HG03159 (cell line): ENCODE measurements around the gene NUCKS1.

Experiments
- ATAC-seq: cut with Tn5 transposase; IDR thresholded peaks from one replicate; pipeline ENCODE4 v1.9.1; 2021; ENCODE audit warnings: mild to moderate bottlenecking, moderate library complexity; ENCODE audit not compliant: unreplicated experiment

The NUCKS1 gene

DNA sequence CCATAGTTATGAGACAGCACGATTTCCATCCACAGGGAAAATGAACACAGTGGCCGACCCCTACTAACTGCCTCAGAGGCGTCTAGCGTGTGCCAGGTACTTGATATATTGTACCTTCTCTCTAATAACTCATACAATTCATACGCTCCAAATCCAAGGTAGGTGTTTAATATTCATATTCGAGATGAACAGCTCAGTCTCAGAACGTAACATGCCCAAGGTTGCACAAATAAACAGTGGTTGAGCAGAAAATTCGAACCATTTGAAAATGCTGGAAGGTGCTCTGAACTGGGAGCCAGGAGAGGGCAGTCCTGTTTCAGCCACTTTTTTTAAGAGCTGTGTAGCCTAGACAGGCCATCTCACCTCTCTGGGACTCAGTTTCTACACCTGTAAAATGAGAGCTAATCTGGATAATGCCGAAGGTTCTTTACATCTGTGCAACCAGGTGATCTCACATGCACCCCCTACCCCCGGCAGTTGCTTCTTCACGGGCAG, 77.5 kb downstream of the NUCKS1 start:
- no peak for ATAC-seq

DNA sequence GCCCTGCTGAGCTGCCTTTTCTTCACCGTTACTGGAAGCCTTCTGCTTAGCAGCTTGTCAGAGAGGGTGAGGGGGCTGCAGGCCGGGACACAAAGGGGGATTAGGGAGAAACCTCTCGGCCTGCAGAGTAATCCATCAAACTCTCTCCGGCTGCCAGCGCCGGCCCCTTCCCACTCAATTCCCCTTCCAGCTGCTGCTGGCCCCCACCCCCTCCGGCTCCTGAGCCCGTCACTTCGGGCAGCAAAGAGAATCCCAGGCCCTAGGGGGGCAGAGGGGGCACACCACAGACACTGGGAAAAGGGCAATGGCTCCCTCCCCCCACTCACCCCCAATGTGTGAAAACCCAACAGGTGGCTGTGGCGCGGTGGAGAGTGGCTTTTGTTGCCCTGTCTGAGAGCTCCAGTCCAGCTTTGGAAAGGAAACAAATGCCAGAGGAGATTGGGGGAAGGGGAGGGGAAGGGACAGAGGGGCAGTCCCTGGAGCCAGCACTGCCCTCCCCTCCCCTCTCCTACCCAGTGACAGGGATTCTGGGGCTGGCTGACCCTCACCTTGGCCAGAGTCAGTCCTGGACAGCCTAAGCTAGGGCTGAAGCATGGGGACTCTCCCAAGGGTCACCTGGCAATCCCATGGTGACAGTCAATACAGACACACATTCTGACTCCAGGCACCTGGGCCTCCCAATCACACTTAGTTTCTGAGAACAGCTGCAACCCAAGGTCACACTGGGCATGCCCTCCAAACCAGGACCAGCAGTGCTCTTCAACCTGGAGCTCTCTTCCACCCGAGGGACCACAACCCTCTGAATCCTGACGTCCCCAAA, 79.2 kb downstream of the NUCKS1 start:
- ATAC-seq, result no peak

DNA sequence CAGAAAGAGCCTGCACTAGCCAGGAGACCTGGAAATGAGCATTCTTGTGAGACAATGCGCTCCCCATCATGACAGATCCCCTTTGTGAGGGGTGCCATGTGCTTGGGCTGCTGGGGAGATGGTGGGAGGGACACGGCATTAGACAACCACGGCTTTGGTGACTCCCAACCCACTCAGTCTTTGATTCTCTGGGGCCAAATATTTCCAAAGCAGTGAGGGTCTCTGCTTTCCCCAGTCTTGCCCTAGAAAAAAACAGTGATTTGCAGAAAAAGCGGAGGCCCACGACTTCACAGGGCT, 79.9 kb downstream of the NUCKS1 start:
- ATAC-seq, result no peak

DNA sequence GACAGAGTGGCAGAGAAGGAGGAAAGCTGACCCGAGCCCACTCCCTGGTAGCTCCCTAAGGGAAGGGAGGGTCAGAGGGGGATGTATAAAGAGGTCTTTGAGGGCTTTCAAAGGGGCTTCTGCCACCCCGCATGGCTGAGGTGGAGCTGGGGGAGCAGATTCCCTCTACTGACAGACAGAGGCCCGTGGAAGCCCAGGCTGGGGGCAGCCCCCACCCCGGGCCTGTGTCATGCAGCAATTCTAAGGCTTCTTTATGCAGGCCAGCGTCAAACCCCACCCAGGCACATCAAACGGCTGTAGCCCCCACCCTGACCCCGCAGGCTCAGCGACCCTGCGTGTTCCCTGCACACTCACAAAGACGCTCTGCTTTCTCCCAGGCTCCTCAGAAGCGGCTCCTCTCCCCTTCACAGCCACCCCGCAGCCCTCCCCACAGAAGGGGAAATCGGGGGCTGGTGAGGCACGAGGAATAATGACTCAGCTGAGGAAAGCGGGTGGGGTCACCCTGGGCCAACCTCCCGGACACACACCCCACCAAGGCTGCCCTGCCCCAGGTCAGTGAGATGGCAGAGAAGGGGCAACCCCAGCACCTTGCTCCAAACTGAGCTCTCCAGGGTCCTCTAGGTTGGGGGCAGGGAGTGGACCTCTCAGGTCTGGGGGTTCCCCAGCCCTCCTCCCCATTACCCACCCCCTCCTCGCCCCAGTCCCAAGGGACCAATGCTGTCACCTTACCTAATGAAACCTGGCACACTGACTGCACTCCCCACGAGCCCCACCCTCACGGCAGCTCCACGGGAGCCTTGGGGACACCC, 80.4 kb downstream of the NUCKS1 start:
- no peak for ATAC-seq

DNA sequence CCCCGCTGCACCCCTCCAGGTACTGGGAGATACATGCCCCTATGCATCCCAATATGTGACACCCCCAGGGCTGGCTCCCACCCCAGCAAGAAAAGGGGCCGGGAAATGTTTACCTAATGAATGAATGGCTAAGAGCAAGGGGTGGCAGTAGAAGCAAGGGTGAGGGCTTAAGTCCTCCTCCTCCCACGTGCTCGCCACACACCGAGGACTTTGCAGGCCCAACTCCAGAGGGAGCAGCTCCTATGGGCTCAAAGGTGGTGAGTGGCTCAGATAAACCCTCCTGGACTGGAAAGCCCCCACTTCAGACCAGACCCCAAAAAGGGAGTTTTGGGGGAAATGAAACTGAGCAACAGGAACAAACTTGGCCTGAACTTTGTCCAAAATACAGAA, 81.0 kb downstream of the NUCKS1 start:
- ATAC-seq, result peak; percentile 44

DNA sequence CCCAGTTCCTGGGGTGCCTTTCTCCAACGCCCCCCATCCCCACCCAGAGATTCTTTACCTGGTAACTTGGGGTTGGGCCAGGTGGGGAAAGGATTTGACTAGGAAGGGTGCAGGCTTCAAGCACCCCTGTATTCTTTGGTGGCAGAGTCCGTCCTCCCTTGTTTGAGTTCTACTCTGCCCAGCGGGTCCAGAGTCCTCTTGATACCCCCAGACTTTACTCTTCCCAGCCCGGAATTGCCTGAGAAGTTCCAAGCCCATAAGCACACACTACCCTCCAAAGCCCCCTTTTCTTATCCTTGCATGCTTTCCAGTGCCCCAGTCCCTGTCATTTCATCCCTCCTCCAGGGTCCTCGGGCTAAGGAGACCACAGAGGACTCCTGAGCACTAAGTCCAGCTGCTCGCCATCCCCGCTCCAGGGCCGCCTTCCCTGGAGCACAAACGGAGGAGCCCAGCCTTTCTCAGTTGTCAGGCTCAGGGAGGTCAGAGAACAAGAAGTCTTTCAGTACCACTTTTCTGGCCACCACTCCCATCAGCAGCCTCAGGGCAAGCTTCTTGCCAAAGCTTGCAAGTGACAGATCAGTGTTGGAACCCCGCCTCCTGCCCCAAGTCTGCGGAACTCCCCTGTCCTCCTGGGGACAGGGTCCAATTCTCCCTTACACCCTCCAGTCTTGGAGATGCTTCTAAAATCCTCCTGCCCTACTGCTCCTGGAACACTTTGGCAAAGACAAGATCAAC, 81.9 kb downstream of the NUCKS1 start:
- ATAC-seq, result no peak

DNA sequence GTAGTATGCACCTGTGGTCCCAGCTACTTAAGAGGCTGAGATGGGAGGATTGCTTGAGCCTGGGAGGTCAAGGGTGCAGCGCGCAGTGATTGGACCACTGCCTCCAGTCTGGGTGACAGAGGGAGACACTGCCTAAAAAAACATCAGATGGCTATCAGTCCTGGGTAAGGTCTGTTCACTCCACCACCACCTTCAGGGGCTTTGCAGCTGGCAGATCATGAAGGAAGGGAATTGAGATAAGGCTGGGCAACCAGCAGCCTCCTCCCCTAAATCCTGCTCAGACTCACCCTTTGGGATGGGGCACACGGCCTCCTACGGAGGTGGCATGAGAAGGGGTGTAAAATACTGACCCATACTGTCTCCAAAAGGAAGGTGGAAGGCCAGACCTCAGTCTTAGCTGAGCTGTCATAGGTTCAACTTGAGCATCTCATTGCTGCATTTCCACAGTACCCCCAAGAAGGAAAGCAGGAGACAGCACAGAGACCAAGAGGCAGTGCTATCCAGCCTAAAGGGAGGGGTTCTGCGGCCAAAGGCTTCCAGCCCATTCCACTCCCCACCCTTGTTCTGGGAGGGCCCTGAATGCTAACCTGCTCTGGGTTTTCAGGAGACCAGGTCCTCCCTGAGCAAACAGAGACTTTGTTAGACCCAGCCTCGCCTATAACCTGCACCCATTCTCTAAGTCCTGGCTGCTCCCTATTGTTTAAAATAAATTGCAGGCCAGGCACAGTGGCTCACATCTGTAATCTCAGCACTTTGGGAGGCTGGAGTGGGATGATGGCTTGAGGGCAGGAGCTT, 83.4 kb downstream of the NUCKS1 start:
- no peak for ATAC-seq

DNA sequence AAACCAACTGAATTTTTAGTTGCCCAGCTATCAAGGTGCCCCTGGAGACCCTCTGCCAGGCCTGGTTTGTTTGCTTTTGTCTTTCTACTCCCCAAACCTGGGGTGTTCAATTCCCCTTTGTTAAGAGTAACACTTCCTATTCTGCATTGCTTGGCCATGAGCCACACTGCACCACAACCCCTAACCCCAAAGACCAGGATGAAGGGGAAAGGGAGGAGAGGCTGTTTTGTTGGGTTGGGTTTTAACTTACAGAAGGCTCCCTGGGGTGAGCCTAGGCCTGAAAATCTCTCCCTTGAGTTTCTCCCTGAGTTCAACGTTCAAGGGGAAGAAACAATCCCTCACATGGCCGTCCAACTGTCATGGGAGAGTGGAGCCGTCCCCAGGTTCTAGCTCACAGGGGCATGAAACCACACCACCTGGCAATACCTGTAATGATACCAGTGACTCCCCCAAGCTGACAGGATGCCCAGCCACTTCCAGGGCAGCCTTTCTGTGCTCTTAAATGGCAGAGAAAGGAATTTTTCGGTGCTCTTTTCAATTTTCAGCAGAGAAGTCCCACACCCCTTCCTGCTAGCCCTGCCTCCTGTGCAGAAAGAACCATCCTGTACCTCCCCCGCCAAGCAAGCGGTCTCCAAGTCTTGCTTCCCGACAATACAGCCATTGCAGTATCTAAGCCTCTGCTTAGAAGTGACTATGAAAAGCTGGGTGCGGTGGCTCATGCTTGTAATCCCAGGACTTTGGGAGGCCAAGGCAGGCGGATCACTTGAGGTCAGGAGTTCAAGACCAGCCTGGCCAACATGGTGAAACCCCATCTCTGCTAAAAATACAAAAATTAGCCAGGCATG, 84.6 kb downstream of the NUCKS1 start:
- ATAC-seq, result no peak

DNA sequence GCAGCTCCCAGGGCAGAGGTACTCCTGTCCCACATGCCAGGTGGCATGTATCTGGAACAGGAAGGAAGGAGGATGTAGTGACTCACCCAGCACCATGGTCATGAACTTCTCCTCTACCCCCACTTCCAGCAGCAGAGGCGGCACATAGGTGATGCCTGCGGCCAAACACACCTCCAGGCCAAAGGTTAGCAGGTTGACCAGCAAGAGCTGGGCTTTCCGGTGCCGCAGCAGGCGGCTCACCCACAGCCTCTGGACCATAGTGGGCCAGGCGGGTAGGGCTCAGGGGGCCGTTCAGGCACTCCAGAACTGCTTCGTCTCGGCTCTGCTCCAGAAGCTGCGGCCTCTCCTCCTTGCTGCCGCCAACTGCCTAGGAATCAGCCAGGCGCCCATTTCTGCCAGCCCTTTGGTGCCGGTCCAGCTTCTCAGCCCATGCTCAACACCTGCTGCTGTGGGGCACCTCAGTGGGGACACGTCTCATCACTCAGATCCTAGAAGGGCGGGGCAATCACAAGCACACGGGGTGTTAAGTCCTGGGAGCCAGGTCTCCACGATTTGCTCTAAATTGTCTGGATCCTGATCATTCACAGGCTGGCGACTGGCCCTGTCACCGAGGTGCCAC, 85.5 kb downstream of the NUCKS1 start:
- no peak for ATAC-seq

DNA sequence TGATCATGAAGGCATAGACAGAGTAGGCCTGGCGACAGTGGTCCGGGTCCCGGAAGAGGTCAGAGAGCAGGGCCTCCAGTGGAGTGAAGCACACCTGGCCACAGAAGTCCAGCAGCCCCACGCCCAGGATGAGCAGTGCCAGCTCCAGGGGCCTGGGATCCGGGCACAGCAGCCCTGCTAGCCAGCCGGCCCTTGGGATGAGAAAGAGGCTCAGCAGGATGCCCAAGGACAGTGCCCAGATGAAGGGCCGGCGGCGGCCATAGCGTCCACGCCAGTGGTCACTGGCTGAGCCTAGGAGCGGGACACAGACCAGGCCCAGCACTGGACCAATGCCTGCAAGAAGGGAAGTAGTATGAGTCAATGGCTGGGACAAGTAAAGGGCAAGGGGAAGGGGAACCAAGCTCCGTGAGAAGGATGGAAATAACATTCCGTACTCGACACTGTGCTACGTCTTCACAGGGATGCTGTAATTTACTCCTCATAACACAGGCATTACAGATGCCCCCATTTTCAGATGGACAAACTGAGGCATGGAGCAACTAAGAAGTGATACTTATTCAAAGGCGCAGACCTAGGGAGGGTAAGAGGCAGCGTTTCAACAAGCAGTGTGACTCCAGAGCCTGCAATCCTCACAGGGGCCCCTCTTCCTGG, 86.6 kb downstream of the NUCKS1 start:
- ATAC-seq, result no peak
